Measurements from ENCODE around the gene HOXA11.

HOXA11 gene

GRCh38 chr7:27169658-27170425 is 15.2 kb downstream of the HOXA11 start:
- no peak for DNase-seq (ENCODE audit: low read depth)

- no peak for DNase-seq (ENCODE audit: low read depth)
These were observed 16.6 kb downstream of the HOXA11 start for GRCh38 chr7:27168265-27168947.

GRCh38 chr7:27167916-27168264 is 17.1 kb downstream of the HOXA11 start:
- DNase-seq (ENCODE audit: low read depth) = no peak

- DNase-seq (ENCODE audit: low read depth) = no peak
These were observed 18.2 kb downstream of the HOXA11 start for GRCh38 chr7:27166531-27167505.

GRCh38 chr7:27165996-27166530 is 19.0 kb downstream of the HOXA11 start:
- DNase-seq (ENCODE audit: low read depth) = no peak

- no peak for DNase-seq (ENCODE audit: low read depth)
These were observed 19.7 kb downstream of the HOXA11 start, which contains the start of gene HOXA9 for GRCh38 chr7:27165089-27165995. TSS of gene HOXA9 (minus strand) at chr7:27165537. CDS start at chr7:27165457, 80 bp downstream.

DNA sequence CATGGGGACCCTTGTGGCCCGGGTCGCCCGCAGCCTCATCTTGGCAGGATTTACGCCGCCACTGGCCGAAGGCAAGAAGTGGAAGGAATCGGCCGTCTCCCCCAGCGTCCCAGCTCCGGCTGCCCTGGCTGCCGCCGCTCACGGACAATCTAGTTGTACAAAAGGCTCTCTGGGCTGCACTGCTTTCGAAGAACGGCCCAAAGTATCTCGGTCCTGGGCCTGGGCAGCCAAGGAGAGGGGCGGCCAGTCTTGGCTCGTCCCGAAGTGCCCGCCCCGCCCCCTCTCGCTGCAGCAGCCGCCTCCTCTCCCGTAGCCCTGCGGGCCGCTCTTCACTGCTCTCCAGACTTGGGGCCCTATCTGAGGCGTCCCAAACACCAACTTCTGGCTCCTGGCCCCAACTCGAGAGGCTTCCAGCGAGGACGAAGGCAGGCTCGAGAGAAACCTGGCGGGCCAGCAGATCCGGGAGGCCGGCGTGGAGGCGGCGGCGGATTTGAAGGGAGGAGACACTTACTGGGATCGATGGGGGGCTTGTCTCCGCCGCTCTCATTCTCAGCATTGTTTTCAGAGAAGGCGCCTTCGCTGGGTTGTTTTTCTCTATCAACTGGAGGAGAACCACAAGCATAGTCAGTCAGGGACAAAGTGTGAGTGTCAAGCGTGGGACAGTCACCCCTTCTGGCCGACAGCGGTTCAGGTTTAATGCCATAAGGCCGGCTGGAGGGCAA is 20.5 kb downstream of the HOXA11 start:
- DNase-seq (ENCODE audit: low read depth) = no peak

DNA sequence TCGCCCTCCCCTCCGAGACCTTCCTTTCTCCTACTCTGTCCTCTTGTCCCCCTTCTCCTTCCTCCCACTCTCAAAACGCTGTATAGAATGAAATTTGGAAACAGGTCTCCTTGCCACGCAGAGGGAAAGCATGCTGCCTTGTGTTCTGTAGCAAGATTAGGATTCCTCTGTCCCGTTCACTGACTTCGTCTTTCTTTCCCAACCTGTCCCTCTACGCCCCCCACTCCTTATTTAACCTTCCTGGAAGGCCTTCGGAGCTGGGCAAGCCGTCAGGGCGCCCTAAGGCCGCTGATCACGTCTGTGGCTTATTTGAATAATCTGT is 21.0 kb downstream of the HOXA11 start:
- DNase-seq (ENCODE audit: low read depth) = no peak

DNA sequence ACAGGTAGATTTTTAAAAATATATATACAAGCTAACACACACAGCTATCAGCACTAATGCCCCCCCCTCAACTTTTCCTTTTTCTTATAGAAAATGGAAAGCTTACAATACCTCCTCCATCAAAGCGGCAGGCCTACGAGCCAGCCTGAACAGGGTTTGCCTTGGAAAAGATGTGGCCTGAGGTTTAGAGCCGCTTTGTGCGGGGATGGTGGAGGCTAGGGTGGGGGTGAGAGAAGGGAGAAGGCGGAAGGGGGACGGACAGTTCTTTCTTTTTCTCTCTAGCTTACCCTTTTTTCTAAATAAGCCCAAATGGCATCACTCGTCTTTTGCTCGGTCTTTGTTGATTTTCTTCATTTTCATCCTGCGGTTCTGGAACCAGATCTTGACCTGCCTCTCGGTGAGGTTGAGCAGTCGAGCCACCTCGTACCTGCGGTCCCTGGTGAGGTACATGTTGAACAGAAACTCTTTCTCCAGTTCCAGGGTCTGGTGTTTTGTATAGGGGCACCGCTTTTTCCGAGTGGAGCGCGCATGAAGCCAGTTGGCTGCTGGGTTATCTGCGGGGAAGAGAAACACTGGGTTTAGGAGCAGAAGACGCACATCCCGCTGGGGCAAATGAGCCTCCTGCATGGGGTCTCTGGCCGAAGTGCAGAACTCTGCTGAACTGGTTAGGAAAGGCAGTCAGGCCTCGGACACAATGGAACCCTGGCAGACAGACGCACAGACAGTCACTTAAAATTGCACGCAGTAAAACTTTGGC is 21.6 kb downstream of the HOXA11 start:
- no peak for DNase-seq (ENCODE audit: low read depth)

GRCh38 chr7:27162561-27163287 is 22.3 kb downstream of the HOXA11 start:
- no peak for DNase-seq (ENCODE audit: low read depth)

- DNase-seq (ENCODE audit: low read depth) = no peak
These were observed 23.1 kb downstream of the HOXA11 start for GRCh38 chr7:27161721-27162560.

DNA sequence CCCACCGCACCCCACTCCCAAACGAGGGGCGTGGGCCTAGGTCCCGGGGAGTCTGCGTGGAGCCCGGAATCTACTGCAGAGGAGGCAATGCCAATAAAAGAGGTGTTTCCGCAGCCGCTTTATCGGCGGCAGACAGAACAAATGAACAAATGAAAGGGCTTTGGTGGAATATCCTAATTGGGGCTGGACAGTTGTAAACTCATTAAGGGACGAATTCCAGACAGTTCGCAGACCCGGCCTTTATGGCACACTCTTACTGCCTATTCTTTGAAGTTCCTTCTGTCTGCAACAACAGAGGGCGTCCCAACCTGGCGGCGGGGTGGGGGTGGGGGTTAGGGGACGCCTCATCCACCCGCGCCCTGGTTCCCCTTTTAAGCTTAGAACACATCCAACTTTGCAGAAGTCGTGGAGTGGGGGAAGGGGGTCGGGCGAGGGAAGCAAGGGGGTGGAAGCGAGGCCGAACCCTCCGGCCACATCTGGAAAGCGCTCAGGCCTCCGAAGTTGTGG is 23.8 kb downstream of the HOXA11 start:
- no peak for DNase-seq (ENCODE audit: low read depth)

DNA sequence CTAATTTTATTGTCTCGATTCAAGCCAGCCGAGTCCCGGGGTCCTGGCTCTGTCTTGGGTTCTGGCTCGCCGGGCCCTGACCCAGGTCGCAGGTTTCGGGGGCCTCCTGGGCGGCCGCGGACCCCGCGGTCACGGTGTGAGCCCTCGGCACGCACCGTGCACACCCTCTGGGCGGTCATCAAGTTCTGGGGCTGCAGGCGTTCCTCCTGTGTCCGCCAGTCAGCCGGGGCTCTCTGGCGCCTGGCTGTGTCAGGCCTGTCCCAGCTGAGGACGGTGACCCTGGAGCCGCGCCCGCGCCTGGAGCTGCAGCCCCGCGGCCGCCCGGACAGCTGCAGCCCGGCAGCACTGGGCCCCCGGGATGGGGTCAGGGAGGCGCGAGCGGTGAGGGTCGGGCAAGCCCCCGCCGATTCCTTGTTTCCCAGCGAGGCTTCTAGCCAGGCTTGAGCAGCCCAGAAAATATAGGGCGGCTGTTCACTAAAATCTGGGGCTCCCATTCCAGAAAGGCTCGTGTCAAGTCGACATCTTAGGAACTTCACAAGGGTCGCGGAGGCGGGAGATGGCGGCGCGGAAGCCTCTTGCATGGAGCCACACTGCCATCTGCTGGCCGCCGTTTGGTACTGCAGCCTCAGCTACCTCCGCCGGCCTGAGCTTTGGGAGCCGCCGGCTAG is 24.4 kb downstream of the HOXA11 start:
- DNase-seq (ENCODE audit: low read depth) = peak; percentile 44

- no peak for DNase-seq (ENCODE audit: low read depth)
These were observed 24.9 kb downstream of the HOXA11 start for GRCh38 chr7:27160145-27160545.

GRCh38 chr7:27159266-27160144 is 25.5 kb downstream of the HOXA11 start:
- no peak for DNase-seq (ENCODE audit: low read depth)

All from amniotic epithelial cell (primary cell).